Activated T-cell treated with anti-CD3 and anti-CD28 coated beads, Interleukin-2, amount 50 U/mL, for 1 hour (primary cell): ENCODE measurements around the gene OCLN.
"Not testable (repeated sequence)": the region's sequence is repeated elsewhere in the genome, so short reads cannot be mapped to it uniquely, and the experiment has no call there.

ENCODE experiments used
- DNase-seq: peaks from one replicate; pipeline ENCODE4 v3.0.0-alpha.2; 2020

OCLN gene

DNA sequence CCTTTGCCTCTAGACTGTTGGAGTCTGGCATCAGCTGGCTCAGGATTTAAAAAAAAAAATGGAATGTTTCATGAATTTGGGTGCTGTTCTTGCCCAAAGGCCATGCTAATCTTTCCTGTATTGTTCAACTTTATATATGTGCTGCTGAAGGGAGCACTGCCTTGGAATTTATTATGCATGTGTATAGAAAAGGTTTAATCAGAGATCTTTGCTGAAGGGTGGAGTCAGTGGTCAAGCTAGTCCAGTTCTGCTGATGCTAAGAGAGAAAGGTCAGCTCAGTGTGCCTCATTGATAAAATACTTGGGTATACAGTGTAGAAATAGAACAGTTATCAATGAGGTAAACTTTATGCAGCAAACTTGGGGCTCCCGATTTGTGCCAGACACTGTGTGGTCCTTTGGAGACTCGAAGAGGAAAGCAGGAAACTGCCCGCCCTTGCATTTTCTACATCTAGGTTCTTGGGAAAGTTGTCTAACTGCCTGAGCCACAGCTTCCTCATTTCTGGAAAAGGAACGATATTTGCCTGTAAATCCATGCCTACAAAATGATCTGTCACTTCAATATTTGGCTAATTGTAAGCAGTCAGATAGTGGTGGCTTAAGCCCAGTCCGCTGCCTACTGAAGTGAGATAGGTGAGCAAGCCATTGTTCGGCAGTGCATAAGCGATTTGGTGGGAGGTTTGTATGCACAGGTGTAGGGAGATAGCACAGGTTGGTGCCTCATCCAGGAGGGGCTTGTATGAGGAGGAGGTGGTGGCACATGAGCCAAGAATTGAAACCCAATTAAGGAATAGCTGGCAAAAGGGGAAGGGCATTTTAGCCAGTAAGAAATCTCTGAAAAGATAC, 38.2 kb downstream of the OCLN start:
- no peak for DNase-seq

GRCh38 chr5:69531406-69531801, 38.8 kb downstream of the OCLN start:
- DNase-seq: no peak

- not testable (repeated sequence) for DNase-seq
Measured at GRCh38 chr5:69537911-69538310, 45.3 kb downstream of the OCLN start.

DNA sequence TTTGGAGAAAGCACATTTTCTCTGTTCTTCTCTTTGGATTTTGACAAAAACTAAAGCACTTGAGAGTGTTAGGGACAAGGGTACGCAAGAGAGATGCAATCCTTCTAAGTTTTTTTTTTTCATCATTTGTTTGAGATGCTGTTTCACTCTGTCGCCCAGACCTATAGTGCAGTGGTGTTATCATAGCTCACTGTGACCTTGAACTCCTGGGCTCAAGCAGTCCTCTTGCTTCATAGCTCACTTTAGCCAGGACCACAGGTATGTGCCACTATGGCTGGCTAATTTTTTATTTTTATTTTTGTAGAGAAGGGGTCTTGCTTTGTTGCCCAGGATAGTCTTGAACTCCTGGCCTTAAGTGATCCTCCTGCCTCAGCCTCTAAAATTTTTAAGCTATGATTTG, 46.1 kb downstream of the OCLN start:
- not testable (repeated sequence) for DNase-seq

DNA sequence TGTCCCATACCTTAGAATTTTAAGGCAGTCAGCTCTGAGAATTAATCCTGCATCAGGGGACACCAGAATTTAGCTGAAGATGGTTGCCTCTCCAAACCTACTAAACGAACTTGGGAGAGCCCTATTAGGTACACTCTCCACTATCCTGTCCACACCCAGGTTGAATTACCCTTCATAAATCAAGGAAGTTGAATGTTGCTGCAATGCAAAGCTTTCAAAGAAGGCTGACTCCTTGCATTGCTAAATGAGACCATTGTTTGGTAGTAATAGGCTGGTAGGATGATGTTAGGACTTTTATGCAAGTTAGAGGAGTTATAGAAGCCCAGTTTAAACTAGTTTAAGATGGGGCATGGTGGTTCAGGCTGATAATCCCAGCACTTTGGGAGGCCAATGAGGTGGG, 48.8 kb downstream of the OCLN start:
- DNase-seq: not testable (repeated sequence)

DNA sequence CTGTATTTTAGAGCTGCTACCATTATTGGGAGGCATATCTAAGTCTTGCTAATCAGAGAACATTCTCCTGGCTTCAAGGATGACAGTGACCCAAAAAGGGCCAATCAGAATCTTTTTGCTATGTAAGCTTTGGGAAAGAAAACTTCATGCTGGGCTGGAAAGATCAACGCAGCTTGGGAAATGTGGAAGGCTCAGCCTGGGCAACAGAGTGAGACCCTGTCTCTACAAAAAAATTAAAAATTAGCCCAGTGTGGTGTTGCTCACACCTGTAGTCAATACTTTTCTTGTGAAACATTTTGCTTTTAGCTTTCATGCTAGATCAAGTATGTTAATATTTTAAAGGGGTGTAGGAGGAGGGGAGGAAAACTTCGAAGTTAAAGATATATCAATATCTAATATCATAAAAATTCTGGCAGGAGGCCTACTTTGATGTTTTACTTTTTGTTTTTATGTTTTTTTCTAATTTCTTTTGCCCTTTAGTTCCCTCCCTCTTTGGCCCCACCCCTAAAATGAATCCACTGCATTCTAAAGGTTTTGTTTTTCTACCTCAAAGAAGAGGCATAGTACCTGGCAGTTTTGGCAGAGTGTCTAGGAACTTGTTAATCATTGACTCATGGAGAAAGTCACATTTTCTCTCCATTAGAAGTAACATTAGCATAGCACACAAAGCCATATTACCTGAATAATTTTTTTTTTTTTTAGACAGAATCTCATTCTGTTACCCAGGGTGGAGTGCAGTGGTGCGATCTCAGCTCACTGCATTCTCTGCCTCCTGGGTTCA, 50.4 kb downstream of the OCLN start:
- DNase-seq: not testable (repeated sequence)

DNA sequence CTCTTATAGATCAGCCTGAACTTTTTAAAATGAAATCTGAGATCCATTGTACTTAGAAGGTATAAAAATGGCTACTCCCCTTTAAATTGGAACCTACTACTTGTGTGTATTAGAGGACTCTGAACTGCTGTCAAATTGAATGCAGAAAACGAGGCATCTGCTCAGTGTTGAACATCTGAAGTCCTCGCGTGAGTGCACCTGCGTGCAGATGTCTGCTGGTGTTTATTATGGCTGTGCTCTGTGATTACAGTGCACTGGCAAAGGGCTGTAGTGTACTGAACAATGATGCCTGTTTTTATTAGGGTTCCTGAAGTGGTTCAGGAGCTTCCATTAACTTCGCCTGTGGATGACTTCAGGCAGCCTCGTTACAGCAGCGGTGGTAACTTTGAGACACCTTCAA, 52.0 kb downstream of the OCLN start:
- DNase-seq: not testable (repeated sequence)

GRCh38 chr5:69559908-69560330, 67.3 kb downstream of the OCLN start, which contains the start of gene GTF2H2C:
Gene GTF2H2C, plus strand, starts transcription at chr5:69560191. Its CDS starts 4,942 bp downstream, at chr5:69565133.
- peak; percentile 75 for DNase-seq

DNA sequence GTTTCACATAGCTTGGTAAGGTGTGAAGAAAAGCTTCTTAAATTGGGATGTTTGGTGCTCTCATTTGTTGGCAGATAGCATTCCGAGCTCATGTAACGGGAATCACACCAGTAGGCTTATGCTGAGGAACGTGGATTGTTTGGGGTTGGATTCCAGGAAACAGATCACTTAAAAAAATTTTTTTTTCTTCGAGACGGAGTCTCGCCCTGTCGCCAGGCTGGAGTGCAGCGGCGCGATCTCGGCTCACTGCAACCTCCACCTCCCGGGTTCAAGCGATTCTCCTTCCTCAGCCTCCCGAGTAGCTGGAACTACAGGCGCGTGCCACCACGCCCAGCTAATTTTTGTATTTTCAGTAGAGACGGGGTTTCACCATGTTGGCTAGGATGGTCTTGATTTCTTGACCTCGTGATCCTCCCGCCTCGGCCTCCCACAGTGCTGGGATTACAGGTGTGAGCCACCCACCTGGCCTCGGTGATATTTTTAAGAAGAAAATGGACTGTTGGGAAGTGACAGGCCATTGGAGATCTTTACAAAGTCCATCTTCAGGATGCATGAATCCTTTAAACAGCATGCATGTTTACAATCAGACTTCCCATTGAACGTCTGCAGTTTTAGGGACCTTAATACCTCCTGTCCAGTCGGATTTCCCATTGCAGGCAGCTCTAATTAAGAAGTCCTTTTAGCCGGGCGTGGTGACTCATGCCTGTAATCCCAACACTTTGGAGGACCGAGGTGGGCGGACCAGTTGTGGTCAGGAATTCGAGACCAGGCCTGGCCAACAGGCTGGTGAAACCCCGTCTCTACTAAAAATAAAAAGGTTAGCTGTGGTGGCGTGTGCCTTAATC, 68.2 kb downstream of the OCLN start:
- DNase-seq: not testable (repeated sequence)

- DNase-seq: not testable (repeated sequence)
Measured at GRCh38 chr5:69566172-69566571, 73.6 kb downstream of the OCLN start.

DNA sequence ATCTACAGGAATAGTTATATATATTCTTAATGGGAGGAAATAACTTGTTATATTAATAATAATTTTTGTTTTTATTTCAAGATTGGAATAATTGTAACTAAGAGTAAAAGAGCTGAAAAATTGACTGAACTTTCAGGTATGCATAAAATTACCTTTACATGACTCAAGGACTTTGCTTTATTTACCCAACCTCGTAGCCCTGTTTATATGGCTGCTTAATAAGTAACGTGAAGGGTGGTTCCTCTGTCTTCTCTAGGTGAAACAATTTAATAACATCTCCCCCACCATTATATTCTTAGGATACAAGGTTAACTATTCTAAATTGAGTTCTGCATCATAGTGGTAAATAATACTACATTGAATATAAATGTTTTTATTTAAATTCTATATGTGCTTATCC, 75.5 kb downstream of the OCLN start:
- not testable (repeated sequence) for DNase-seq

GRCh38 chr5:69583356-69583755, 90.8 kb downstream of the OCLN start:
- DNase-seq: not testable (repeated sequence)

DNA sequence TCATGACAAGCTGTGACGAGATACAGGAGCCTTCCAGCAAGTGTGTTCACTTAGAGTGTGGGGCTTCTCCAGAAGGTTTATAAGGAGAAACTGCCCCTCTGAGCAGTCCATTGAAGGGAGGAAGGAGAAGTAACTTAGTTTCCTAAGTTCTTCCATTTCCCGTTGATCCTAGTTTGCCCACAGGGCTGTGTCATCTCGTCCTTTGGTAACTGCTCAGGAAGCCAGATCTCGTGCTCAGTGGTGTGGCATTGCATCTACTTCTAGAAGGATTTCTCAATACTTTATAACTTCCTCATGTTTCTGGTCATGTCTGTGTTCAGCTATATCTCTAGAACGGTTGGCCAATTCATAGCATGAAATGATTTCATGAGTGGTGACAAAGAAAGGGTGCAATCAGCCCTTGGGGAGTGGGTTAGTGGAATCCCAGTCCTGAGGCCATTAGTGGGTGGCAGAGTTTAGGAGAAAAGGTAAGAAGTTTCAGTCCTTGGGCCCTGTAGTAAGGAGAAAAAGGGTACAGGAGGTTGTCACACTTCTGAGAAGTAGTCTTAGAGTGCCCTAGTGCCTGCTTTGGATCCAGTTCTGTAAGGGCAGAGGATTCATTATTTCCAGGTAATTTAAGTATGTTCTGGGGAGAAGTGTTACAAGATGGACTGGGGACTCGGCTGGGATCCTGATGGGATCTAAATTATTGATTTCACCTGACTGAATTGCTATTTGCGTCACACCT, 103.7 kb downstream of the OCLN start:
- DNase-seq: not testable (repeated sequence)

DNA sequence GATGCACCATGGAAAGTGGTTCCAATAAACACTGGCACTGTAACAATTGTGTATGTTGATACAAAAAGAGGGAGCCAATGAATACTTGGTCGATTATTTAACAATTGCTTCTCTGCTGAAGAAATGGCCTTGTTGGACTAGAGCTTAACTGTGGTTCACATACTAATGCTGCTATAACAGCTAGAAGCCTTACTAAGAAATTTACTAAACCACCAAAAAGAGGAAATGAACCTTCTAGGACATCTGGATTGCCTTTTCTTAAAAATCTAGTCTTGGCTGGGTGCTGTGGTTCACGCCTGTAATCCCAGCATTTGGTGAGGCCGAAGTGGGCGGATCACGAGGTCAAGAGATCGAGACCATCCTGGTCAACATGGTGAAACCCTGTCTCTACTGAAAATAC, 109.4 kb downstream of the OCLN start:
- DNase-seq: not testable (repeated sequence)

DNA sequence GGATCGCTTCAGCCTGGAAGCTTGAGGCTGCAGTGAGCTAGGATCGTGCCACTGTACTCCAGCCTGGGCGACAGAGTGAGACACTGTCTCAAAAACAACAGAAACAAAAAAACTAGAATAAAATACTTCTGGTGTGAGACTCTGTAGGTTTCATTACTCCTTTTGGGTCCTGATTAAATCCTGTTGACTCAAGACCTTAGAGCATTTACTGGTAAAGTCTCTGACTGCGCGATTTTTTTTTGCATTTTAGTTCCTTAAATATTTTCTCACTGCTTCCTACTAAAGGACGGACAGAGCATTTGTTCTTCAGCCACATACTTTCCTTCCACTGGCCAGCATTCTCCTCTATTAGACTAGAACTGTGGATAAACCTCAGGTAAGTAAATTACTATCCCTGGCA, 114.2 kb downstream of the OCLN start:
- not testable (repeated sequence) for DNase-seq
